Measurements from ENCODE around the gene NEDD4L.

DNA sequence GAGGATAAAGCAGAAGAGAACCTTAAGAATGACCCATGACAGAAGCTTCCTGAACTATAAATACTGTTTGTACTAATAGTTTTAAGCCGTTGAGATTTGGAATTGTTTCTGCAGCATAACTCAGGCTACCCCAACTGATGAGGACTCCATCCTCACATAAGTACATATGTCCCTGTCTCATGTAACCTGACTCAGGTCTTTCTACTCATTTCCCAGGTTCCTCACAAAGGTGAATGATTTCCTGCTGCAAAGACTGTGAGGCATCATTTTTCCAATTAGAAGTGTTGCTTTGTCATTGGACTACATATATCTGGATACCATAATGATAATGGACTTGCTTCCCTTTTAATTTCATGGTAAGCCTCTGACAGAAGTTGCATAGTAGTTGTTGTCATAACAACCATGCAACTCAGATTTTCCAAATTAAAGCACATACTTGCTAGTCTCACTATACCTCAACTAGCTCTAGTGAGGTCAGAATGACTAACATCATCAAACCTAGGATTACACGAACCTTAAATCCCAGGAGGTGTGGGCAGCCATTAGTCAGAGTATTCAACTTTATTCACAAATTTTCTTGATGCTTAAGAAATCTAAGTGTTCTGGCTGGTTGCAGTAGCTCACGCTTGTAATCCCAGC, 38.0 kb upstream of the NEDD4L start:
- TF ChIP-seq, protein P1, sequence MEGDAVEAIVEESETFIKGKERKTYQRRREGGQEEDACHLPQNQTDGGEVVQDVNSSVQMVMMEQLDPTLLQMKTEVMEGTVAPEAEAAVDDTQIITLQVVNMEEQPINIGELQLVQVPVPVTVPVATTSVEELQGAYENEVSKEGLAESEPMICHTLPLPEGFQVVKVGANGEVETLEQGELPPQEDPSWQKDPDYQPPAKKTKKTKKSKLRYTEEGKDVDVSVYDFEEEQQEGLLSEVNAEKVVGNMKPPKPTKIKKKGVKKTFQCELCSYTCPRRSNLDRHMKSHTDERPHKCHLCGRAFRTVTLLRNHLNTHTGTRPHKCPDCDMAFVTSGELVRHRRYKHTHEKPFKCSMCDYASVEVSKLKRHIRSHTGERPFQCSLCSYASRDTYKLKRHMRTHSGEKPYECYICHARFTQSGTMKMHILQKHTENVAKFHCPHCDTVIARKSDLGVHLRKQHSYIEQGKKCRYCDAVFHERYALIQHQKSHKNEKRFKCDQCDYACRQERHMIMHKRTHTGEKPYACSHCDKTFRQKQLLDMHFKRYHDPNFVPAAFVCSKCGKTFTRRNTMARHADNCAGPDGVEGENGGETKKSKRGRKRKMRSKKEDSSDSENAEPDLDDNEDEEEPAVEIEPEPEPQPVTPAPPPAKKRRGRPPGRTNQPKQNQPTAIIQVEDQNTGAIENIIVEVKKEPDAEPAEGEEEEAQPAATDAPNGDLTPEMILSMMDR (IDR thresholded peaks at IDR 0.05; ENCODE audit: low read depth, low read length, missing input control) = no peak
- TF ChIP-seq YY1 (IDR thresholded peaks at IDR 0.05) = no peak
- TF ChIP-seq, protein P2, sequence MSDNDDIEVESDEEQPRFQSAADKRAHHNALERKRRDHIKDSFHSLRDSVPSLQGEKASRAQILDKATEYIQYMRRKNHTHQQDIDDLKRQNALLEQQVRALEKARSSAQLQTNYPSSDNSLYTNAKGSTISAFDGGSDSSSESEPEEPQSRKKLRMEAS (IDR thresholded peaks at IDR 0.05) = no peak
- TF ChIP-seq, protein P3, sequence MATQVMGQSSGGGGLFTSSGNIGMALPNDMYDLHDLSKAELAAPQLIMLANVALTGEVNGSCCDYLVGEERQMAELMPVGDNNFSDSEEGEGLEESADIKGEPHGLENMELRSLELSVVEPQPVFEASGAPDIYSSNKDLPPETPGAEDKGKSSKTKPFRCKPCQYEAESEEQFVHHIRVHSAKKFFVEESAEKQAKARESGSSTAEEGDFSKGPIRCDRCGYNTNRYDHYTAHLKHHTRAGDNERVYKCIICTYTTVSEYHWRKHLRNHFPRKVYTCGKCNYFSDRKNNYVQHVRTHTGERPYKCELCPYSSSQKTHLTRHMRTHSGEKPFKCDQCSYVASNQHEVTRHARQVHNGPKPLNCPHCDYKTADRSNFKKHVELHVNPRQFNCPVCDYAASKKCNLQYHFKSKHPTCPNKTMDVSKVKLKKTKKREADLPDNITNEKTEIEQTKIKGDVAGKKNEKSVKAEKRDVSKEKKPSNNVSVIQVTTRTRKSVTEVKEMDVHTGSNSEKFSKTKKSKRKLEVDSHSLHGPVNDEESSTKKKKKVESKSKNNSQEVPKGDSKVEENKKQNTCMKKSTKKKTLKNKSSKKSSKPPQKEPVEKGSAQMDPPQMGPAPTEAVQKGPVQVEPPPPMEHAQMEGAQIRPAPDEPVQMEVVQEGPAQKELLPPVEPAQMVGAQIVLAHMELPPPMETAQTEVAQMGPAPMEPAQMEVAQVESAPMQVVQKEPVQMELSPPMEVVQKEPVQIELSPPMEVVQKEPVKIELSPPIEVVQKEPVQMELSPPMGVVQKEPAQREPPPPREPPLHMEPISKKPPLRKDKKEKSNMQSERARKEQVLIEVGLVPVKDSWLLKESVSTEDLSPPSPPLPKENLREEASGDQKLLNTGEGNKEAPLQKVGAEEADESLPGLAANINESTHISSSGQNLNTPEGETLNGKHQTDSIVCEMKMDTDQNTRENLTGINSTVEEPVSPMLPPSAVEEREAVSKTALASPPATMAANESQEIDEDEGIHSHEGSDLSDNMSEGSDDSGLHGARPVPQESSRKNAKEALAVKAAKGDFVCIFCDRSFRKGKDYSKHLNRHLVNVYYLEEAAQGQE (IDR thresholded peaks at IDR 0.05) = no peak
- no peak for TF ChIP-seq TAF1 (conservative IDR thresholded peaks at IDR 0.05)
- TF ChIP-seq GABPA (IDR thresholded peaks at IDR 0.05 in 1 of 2, conservative IDR thresholded peaks at IDR 0.05 in 1 of 2) = no peak
- no peak for TF ChIP-seq JUND (IDR thresholded peaks at IDR 0.05)
- TF ChIP-seq EGR1 (IDR thresholded peaks at IDR 0.05; ENCODE audit: low read depth in 2 of 2) = no peak
- TF ChIP-seq, protein P4, sequence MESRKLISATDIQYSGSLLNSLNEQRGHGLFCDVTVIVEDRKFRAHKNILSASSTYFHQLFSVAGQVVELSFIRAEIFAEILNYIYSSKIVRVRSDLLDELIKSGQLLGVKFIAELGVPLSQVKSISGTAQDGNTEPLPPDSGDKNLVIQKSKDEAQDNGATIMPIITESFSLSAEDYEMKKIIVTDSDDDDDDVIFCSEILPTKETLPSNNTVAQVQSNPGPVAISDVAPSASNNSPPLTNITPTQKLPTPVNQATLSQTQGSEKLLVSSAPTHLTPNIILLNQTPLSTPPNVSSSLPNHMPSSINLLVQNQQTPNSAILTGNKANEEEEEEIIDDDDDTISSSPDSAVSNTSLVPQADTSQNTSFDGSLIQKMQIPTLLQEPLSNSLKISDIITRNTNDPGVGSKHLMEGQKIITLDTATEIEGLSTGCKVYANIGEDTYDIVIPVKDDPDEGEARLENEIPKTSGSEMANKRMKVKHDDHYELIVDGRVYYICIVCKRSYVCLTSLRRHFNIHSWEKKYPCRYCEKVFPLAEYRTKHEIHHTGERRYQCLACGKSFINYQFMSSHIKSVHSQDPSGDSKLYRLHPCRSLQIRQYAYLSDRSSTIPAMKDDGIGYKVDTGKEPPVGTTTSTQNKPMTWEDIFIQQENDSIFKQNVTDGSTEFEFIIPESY (IDR thresholded peaks at IDR 0.05) = no peak
- no peak for TF ChIP-seq RAD21 (IDR thresholded peaks at IDR 0.05)
- no peak for TF ChIP-seq RXRA (IDR thresholded peaks at IDR 0.05)
- TF ChIP-seq SP1 (IDR thresholded peaks at IDR 0.05) = no peak
- TF ChIP-seq FOXA2 (IDR thresholded peaks at IDR 0.05) = no peak

All from liver (tissue), 3 donors.